ENCODE results near the gene EML4.

- TF ChIP-seq GATA2 (IDR thresholded peaks at IDR 0.05; ENCODE audit: low read depth, low read length) (no peak), GATA3 (IDR thresholded peaks at IDR 0.05; ENCODE audit: low read depth, low read length) (no peak)
Observed at GRCh38 chr2:42382144-42382543, 213.0 kb downstream of the EML4 start.

Data from SH-SY5Y (cell line).